NT2/D1 (cell line): ENCODE results near the gene PPM1B.
A peak's percentile ranks its signal among the peaks of the same experiment; 100 is the strongest.

Source experiments
- DNase-seq: peaks from one replicate; pipeline ENCODE4 v3.0.0-alpha.2; 2011; ENCODE audit warnings: low read depth, low spot score
- H3K27me3 ChIP-seq: 2 replicates; pipeline ENCODE4 v1.6.0; 2011; ENCODE audit warnings: mild to moderate bottlenecking; ENCODE audit not compliant: insufficient read length, insufficient read depth
- H3K36me3 ChIP-seq: 2 replicates; pipeline ENCODE4 v1.6.1; 2011; ENCODE audit warnings: mild to moderate bottlenecking, low read length, mixed read lengths; ENCODE audit not compliant: insufficient read depth, insufficient read length
- H3K4me1 ChIP-seq: 2 replicates; pipeline ENCODE4 v1.5.1; 2011; ENCODE audit not compliant: insufficient read depth, insufficient read length
- H3K4me3 ChIP-seq: 2 replicates; pipeline ENCODE4 v1.5.1; 2011; ENCODE audit warnings: low read depth; ENCODE audit not compliant: insufficient read length
- H3K9ac ChIP-seq: 2 replicates; pipeline ENCODE4 v1.6.0; 2011; ENCODE audit warnings: low read depth; ENCODE audit not compliant: insufficient read length
- H3K9me3 ChIP-seq: 2 replicates; pipeline ENCODE4 v1.5.1; 2011; ENCODE audit warnings: mild to moderate bottlenecking, low read length; ENCODE audit not compliant: insufficient read depth
- SUZ12 ChIP-seq: IDR thresholded peaks from 2 replicates; pipeline ENCODE4 v1.6.1; 2011; ENCODE audit not compliant: insufficient read length, insufficient read depth; ENCODE audit errors: extremely low read depth
- YY1 ChIP-seq: IDR thresholded peaks from 2 replicates; pipeline ENCODE4 v1.6.1; 2011; ENCODE audit not compliant: insufficient read length, insufficient read depth
- ZNF274 ChIP-seq: IDR thresholded peaks from 2 replicates; pipeline ENCODE4 v1.6.1; 2011; ENCODE audit warnings: mild to moderate bottlenecking, low read depth, low read length

Gene PPM1B

DNA sequence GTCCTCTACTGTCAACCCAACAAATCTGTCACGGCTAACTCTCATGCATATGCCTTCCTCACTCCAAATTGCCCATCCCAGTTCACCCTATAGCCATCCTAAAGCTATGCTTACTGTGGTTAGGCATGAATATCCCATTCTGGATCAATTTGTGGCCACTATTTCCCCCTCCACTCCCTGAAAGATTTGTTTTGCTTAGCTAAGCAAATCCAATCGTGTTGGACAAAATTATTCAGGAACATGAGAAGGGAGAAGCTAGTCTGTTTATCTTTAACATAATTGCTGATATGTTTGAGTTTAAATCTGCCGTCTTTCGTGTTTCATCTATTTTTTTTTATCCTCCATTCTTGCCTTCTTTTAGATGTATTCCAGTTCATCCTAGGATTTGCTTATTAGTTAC is 43.6 kb downstream of the PPM1B start:
- H3K36me3 ChIP-seq: peaks cover 13% of the 10 kb centered on the region
- no peak for DNase-seq
- TF ChIP-seq SUZ12 (no peak), YY1 (no peak), ZNF274 (no peak)
- H3K4me1 ChIP-seq: no peaks in the 10 kb centered on the region
- no peak overlapping the region for H3K9ac ChIP-seq
- H3K27me3 ChIP-seq: no peaks in the 10 kb centered on the region
- H3K9me3 ChIP-seq: no peaks in the 10 kb centered on the region
- no peak overlapping the region for H3K4me3 ChIP-seq

DNA sequence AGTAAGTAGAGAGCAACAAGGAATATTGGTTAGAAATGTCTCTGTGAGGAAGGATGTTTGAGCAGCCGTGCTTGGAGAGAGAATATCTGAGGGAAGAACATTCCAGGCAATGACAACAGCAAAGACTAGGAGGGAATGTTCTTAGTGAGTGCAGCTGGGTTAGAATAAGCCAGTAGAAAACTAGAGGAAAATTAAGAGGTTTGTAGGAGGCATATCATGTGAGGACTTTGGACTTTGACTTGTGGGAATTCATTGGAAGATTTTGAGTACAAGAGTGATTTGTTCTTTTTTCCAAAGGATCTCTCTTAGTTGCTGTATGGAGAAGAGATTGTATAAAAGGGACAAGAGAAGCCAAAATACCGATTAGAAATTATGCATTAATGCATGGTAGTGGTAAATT is 47.2 kb downstream of the PPM1B start:
- Histone ChIP-seq H3K36me3 (peaks cover 20% of the 10 kb centered on the region), H3K9me3 (no peaks in the 10 kb centered on the region), H3K27me3 (no peaks in the 10 kb centered on the region), H3K4me3 (no peak overlapping the region), H3K4me1 (no peaks in the 10 kb centered on the region), H3K9ac (no peak overlapping the region)
- DNase-seq: no peak
- TF ChIP-seq SUZ12 (no peak), ZNF274 (no peak), YY1 (no peak)

DNA sequence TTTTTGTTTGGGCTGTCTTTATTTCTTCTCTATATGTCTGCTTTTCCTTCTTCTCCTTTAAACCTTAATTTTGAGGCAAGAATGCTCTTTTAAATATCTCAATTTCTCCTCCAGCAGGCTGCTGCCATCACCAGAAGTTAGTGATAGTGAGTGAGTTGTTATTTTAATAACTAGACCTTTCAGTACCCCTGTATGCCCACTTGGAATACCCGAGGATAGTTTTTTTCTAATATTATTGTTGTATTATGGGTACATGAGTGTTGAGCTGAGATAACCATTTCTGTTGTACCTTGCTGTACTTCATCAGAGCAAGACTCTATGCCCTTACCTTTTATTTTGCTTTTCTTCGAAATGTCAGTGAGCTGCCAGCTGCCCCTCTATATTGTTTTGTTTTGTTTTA is 50.1 kb downstream of the PPM1B start:
- no peaks in the 10 kb centered on the region for H3K9me3 ChIP-seq
- no peak for TF ChIP-seq ZNF274
- TF ChIP-seq SUZ12: no peak
- TF ChIP-seq YY1: no peak
- no peak overlapping the region for H3K4me3 ChIP-seq
- no peaks in the 10 kb centered on the region for H3K4me1 ChIP-seq
- no peak overlapping the region for H3K9ac ChIP-seq
- peaks cover 21% of the 10 kb centered on the region for H3K36me3 ChIP-seq
- DNase-seq: no peak
- H3K27me3 ChIP-seq: no peaks in the 10 kb centered on the region

DNA sequence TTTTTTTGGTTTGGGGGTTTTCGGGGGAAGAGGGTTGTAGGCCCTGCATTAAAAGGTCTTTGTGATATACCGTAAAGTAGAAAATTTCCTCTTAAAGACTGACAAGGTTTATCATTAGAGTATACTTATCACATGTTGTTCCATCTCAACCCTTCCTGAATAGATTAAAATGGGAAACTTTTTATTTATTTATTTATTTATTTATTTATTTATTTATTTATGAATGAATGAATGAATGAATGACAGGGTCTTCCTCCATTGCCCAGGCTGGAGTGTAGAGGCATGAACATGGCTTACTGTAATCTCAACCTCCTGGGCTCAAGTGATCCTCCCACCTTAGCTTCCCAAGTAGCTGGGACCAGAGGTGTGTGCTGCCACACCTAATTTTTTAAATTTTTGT is 58.1 kb downstream of the PPM1B start:
- Histone ChIP-seq H3K36me3 (peaks cover 12% of the 10 kb centered on the region), H3K9ac (no peak overlapping the region), H3K27me3 (no peaks in the 10 kb centered on the region), H3K4me3 (no peak overlapping the region), H3K9me3 (no peaks in the 10 kb centered on the region), H3K4me1 (no peaks in the 10 kb centered on the region)
- no peak for TF ChIP-seq SUZ12
- TF ChIP-seq YY1: no peak
- TF ChIP-seq ZNF274: no peak
- DNase-seq: no peak

DNA sequence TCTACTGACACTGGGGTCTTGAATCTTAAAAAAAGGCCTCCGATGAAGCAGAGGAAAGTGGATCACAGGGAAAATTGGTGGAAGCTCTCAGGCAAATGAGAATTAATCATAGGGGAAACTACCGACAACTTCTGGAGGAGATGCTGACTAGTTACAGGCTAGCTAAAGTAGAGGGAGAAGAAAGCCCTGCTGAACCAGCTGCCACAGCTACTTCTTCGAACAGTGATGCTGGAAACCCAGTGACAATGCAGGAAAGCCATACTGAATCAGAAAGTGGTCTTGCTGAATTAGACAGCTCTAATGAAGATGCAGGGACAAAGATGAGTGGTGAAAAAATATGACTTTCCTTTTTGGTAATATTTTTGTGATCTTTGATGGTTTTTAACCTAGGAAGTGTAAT is 61.7 kb downstream of the PPM1B start:
- TF ChIP-seq ZNF274 (no peak), SUZ12 (no peak), YY1 (no peak)

DNA sequence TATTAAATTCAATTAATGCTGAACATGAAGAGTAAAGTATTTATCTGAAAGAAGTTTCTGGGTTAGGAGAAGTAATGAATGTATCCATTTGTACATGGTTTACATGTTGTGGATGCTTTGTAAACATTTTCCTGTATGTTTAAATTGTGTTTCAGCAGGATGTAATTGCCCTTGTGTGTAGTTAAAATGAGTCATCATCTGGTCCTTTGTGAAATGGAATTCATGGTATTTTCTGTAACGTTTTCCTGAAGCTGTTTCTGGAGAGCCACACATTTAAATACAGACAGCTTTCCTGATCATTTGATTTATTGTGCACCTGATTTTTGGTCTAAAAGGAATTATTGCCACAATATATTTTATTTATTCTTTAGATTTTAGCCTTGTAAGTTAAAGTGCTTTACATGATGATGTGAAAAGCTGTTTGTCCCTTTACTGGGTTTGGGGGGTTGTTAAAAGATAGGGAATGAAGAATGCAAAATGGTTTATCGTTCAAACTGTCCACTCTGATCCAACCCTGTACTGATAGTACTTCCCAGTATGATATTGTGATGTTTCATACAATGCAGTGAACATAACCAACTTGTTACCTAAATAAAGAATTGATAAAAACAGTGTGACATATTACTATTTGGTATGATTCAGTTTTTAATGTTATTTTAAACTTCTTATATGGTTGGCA is 64.9 kb downstream of the PPM1B start:
- no peak overlapping the region for H3K9ac ChIP-seq
- peak; percentile 38 for DNase-seq
- H3K9me3 ChIP-seq: no peaks in the 10 kb centered on the region
- no peaks in the 10 kb centered on the region for H3K4me1 ChIP-seq
- H3K36me3 ChIP-seq: peaks cover 5% of the 10 kb centered on the region
- no peak for TF ChIP-seq YY1
- no peak for TF ChIP-seq ZNF274
- TF ChIP-seq SUZ12: no peak
- no peak overlapping the region for H3K4me3 ChIP-seq
- H3K27me3 ChIP-seq: no peaks in the 10 kb centered on the region

More for the DNA sequence above, 61.7 kb downstream of the PPM1B start:
- Histone ChIP-seq H3K9ac (no peak overlapping the region), H3K9me3 (no peaks in the 10 kb centered on the region), H3K36me3 (peaks cover 5% of the 10 kb centered on the region), H3K27me3 (no peaks in the 10 kb centered on the region), H3K4me1 (no peaks in the 10 kb centered on the region), H3K4me3 (no peak overlapping the region)
- DNase-seq: no peak

GRCh38 chr2:44237221-44237620 is 68.5 kb downstream of the PPM1B start:
- no peak overlapping the region for H3K9ac ChIP-seq
- TF ChIP-seq YY1 (no peak), SUZ12 (no peak), ZNF274 (no peak)
- no peaks in the 10 kb centered on the region for H3K4me1 ChIP-seq
- H3K4me3 ChIP-seq: no peak overlapping the region
- no peak for DNase-seq
- no peaks in the 10 kb centered on the region for H3K36me3 ChIP-seq
- no peaks in the 10 kb centered on the region for H3K27me3 ChIP-seq
- no peaks in the 10 kb centered on the region for H3K9me3 ChIP-seq
